Psoas muscle (tissue), 8 donors: ENCODE results near the gene ZC3H13. TPM values are rescaled to one million over a fixed set of nuclear protein-coding genes. Genes with fewer than 3 reads are reported as not detected.

Experiments
- ATAC-seq, 4 donors: fragments of 200-7000 bp; cut with Tn5 transposase; one replicate each; pipeline ENCODE4 v1.9.1; 2020; ENCODE audit warnings: moderate library complexity in 3 of 4, mild to moderate bottlenecking in 2 of 4
- DNase-seq, 2 donors: peaks; one replicate each; pipeline ENCODE4 v3.0.0-alpha.2; 2020
- H3K27ac ChIP-seq: fragments of 200-600 bp; one replicate; pipeline ENCODE4 v1.8.0; 2022
- H3K27me3 ChIP-seq, 3 donors: fragments of 200-600 bp in 1 of 3; one replicate each; pipeline versions ENCODE4 v1.6.1 to v1.8.0; 2013 to 2022; ENCODE audit warnings: low read length in 2 of 3, mild to moderate bottlenecking in 2 of 3, moderate library complexity in 1 of 3; ENCODE audit not compliant: insufficient read depth in 3 of 3
- H3K36me3 ChIP-seq, 2 donors: fragments of 200-600 bp in 1 of 2; one replicate each; pipeline versions ENCODE4 v1.6.1 to v1.8.0; 2013 to 2022; ENCODE audit warnings: low read depth in 1 of 2, mild to moderate bottlenecking in 1 of 2, moderate library complexity in 1 of 2; ENCODE audit not compliant: insufficient read depth in 1 of 2
- H3K4me1 ChIP-seq: fragments of 200-600 bp; one replicate; pipeline ENCODE4 v1.8.0; 2022
- H3K4me3 ChIP-seq: fragments of 200-600 bp; one replicate; pipeline ENCODE4 v1.8.0; 2022; ENCODE audit warnings: mild to moderate bottlenecking
- H3K9me3 ChIP-seq: fragments of 200-600 bp; one replicate; pipeline ENCODE4 v1.8.0; 2022
- WGBS, 3 donors: extraction: QIAGEN DNeasy Blood & Tissue Kit; methylation state at CpG; one replicate each; pipeline versions ENCODE4 v1.1.6 to v1.1.7; 2013; 5-methylcytosine and 5-hydroxymethylcytosine counted together
- intact Hi-C, 2 donors: fragments of 100-400 bp; cut with DNase I; formaldehyde crosslinking; loops; one replicate each; pipeline versions ENCODE4 v1.11.0 to v1.14.2; 2022
- polyA plus RNA-seq, 3 donors: library from polyadenylated mRNA; stranded (reverse); fragments of 200-250 nt; gene quantifications; one replicate each; pipeline ENCODE4 v1.2.3, GENCODE V29; 2013
- total RNA-seq, 4 donors: library from RNA; stranded (reverse); fragmentation: NEBNext Ultra II Directional in 2 of 4; extraction: Animal tissue kit (Norgen Biotek cat#: 25700) in 2 of 4; gene quantifications; one replicate each; pipeline versions ENCODE4 v1.2.1 to v1.2.4, GENCODE V29; 2021 to 2023
- TF ChIP-seq, protein P1 (sequence below): fragments of 200-600 bp; IDR thresholded peaks from one replicate; pipeline ENCODE4 v1.8.0; 2022; ENCODE audit warnings: antibody characterized with exemption
- donor health status: healthy with polysubstance abuse.
- donor health status: DM: no; HTN: no; CAD: no; lungs with moderate emphysema.
- donor health status: Bipolar disorder and iron deficiency.
- donor health status: healthy.
- donor health status: DM: yes; HTN: yes; CAD: no.
- donor health status: DM: no; HTN: no; CAD: no.
- donor health status: DM: no; HTN: no; CAD: no.
- donor health status: DM: yes; HTN: yes; CAD: no.

The ZC3H13 gene
- total and polyA plus RNA-seq, 7 donors, result 6.8 to 31.6 (median 25.4) TPM

DNA sequence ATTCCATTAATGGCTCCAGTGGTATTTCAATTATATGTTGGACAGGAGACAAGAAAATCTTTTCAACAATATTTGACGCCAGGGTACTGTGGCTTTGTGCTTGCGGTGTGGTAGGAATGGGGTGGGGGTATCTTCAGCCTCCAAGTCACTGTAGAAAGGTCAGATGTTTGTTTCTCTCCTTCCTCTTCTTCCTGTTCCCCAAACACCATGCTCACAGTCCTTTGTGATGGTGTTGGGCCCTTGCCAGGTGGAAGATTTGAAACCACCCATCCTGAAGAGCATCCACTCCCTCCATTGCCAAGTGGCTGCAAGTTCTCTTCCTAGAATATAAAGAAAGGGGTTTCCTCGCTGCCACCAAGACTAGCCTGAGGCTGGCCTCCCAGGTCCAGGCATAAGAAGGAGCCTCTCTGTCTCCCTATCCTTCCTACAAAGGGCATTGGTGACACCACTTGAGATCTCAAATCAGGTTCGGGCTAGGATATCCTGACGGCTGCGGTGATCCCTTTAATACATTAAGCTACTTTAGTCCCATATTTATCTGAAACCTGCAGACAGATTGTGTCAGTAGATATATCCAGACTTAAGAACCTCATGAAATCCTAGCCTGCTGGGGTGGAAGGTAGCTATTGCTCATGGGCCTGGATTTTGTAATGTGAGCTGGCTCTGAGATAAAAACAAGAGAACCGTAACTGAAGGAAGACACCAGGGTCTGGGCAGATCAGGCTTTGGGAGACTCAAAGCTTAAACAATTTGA is 136.7 kb downstream of the ZC3H13 start:
- Histone ChIP-seq H3K27ac (no peak overlapping the region), H3K9me3 (no peaks in the 10 kb centered on the region), H3K4me1 (no peaks in the 10 kb centered on the region), H3K27me3 (no peaks in the 10 kb centered on the region), H3K36me3 (no peaks in the 10 kb centered on the region), H3K4me3 (no peak overlapping the region)
- intact Hi-C loops, result no loop called here
- TF ChIP-seq, protein P1, sequence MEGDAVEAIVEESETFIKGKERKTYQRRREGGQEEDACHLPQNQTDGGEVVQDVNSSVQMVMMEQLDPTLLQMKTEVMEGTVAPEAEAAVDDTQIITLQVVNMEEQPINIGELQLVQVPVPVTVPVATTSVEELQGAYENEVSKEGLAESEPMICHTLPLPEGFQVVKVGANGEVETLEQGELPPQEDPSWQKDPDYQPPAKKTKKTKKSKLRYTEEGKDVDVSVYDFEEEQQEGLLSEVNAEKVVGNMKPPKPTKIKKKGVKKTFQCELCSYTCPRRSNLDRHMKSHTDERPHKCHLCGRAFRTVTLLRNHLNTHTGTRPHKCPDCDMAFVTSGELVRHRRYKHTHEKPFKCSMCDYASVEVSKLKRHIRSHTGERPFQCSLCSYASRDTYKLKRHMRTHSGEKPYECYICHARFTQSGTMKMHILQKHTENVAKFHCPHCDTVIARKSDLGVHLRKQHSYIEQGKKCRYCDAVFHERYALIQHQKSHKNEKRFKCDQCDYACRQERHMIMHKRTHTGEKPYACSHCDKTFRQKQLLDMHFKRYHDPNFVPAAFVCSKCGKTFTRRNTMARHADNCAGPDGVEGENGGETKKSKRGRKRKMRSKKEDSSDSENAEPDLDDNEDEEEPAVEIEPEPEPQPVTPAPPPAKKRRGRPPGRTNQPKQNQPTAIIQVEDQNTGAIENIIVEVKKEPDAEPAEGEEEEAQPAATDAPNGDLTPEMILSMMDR, result no peak
- 47 to 63% (median 53%) methylated on average over 7 of the region's 7 CpGs for WGBS, 3 donors
- DNase-seq (no peak), ATAC-seq (peak in 2 of 4 donors; percentile 19 to 66)

DNA sequence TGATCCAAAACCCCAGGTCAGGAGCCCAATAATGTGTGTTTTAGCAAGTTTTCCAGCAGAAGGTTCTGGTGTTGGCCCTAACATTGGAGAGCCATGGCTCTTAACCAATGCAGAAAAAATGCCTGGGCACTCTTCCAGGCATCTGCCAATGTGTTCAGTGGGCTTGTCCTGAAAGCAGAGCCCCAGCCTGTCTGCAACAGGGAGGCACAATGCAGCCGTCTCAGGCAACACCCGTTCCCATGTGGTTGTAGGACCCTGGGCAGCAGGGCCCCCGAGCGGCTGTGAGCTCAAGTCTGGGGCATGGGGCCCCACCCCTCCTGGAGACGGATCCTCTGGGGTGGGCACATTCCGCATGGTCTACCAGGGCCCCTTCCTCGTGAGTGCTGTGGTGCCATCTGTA is 142.9 kb downstream of the ZC3H13 start:
- H3K4me1 ChIP-seq, result peaks cover 7% of the 10 kb centered on the region
- no peaks in the 10 kb centered on the region for H3K27me3 ChIP-seq
- no peaks in the 10 kb centered on the region for H3K9me3 ChIP-seq
- 55 to 69% (median 67%) methylated on average over 7 of the region's 7 CpGs for WGBS, 3 donors
- H3K36me3 ChIP-seq, result no peaks in the 10 kb centered on the region
- TF ChIP-seq, protein P1, result no peak
- ATAC-seq (no peak), DNase-seq (no peak)
- intact Hi-C loops, result no loop called here
- no peak overlapping the region for H3K27ac ChIP-seq
- H3K4me3 ChIP-seq, result no peak overlapping the region

DNA sequence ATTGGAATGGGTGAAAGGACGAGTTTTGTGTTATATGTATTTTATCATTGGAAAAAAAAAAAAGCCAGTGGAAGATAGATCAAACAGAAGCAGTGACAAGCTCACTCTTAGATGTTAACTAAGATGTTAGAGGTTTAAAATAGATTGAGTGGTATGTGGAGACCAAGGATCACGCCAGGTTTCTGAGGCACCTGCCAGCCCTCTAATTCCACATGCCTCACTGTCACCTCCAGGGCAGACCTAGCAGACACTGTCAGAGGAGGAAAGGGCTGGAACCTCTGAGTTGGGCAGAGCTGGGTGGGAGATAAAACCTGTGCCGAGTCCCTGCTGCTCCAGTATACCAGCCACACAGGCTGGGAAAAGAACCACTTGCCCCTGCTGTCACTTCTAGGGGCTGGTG is 143.5 kb downstream of the ZC3H13 start:
- H3K4me3 ChIP-seq, result no peak overlapping the region
- H3K27ac ChIP-seq, result no peak overlapping the region
- DNase-seq (no peak), ATAC-seq (peak; percentile 40 to 53 (median 46))
- intact Hi-C loops, result no loop called here
- no peaks in the 10 kb centered on the region for H3K27me3 ChIP-seq
- no peaks in the 10 kb centered on the region for H3K36me3 ChIP-seq
- TF ChIP-seq, protein P1, result no peak
- no peaks in the 10 kb centered on the region for H3K9me3 ChIP-seq
- WGBS, 3 donors, result 39 to 55% (median 42%) methylated on average over 3 of the region's 3 CpGs
- peaks cover 7% of the 10 kb centered on the region for H3K4me1 ChIP-seq

DNA sequence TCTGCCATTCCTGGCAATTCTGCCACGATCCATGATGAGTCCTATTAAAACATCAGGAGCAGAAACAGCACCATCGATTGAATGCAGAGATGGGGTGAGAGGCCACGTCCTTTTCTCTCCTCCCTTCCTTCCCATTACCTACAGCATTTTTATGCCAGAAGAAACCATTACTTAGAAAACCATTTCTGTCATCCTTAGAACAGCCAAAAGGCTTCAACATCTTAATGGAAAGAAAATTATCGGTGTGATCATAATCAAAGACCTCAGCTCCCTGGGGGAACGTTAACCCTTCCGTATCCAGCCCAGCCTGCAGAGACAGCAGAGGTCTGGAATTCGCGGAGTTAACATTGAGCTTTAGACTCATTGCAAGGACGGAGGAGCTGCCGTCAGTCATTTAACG is 145.0 kb downstream of the ZC3H13 start:
- Histone ChIP-seq H3K4me3 (no peak overlapping the region), H3K27ac (no peak overlapping the region), H3K36me3 (no peaks in the 10 kb centered on the region), H3K4me1 (peaks cover 7% of the 10 kb centered on the region), H3K27me3 (no peaks in the 10 kb centered on the region), H3K9me3 (no peaks in the 10 kb centered on the region)
- TF ChIP-seq, protein P1, result no peak
- 57 to 65% (median 64%) methylated on average over 11 of the region's 11 CpGs for WGBS, 3 donors
- DNase-seq (no peak), ATAC-seq (no peak)
- intact Hi-C loops, result no loop called here

Other genes starting within 250 kb of the ZC3H13 start
- gene SIAH3, start 201.0 kb downstream of the ZC3H13 start, total RNA-seq, result under 1 TPM in 2 of 4 donors, not detected in 2; 0.02 TPM
- gene SIAH3, start 201.0 kb downstream of the ZC3H13 start, polyA plus RNA-seq, result under 1 TPM in 1 of 3 donors, not detected in 2; 0.03 TPM
- gene CPB2, start 52.3 kb upstream of the ZC3H13 start, total RNA-seq, result not detected
- gene CPB2, start 52.3 kb upstream of the ZC3H13 start, polyA plus RNA-seq, result not detected
- gene LCP1, start 129.4 kb upstream of the ZC3H13 start, total RNA-seq, result 10 to 100 TPM in 2 of 4 donors, 1 to 10 TPM in 2; 8.0 to 14.8 (median 10.4) TPM
- gene LCP1, start 129.4 kb upstream of the ZC3H13 start, polyA plus RNA-seq, result 1 to 10 TPM; 2.0 to 3.5 (median 2.1) TPM
- gene LRRC63, start 159.2 kb upstream of the ZC3H13 start, total RNA-seq, result not detected
- under 1 TPM in 2 of 3 donors, not detected in 1; 0.03 to 0.04 TPM for gene LRRC63, start 159.2 kb upstream of the ZC3H13 start, polyA plus RNA-seq